ENCODE results near the gene CCDC92B.
"Not testable (repeated sequence)": the region's sequence is repeated elsewhere in the genome, so short reads cannot be mapped to it uniquely, and the experiment has no call there.

The CCDC92B gene

GRCh38 chr17:2689411-2690164 lies 59.9 kb downstream of the CCDC92B start:
- DNase-seq (ENCODE audit: low spot score) = no peak

GRCh38 chr17:2688351-2689342 lies 60.8 kb downstream of the CCDC92B start:
- no peak for DNase-seq (ENCODE audit: low spot score)

- DNase-seq (ENCODE audit: low spot score) = no peak
Measured at GRCh38 chr17:2687074-2687418, 62.4 kb downstream of the CCDC92B start.

GRCh38 chr17:2685696-2686095 lies 63.8 kb downstream of the CCDC92B start:
- no peak for DNase-seq (ENCODE audit: low spot score)

- DNase-seq (ENCODE audit: low spot score) = no peak
Measured at GRCh38 chr17:2684549-2684948, 64.9 kb downstream of the CCDC92B start.

GRCh38 chr17:2683912-2684311 lies 65.5 kb downstream of the CCDC92B start:
- DNase-seq (ENCODE audit: low spot score) = no peak

GRCh38 chr17:2682176-2682938 lies 67.1 kb downstream of the CCDC92B start:
- DNase-seq (ENCODE audit: low spot score) = no peak

- DNase-seq (ENCODE audit: low spot score) = no peak
Measured at GRCh38 chr17:2681650-2682049, 67.8 kb downstream of the CCDC92B start.

- DNase-seq (ENCODE audit: low spot score) = no peak
Measured at GRCh38 chr17:2680961-2681360, 68.5 kb downstream of the CCDC92B start.

- not testable (repeated sequence) for DNase-seq (ENCODE audit: low spot score)
Measured at GRCh38 chr17:2679247-2679646, 70.2 kb downstream of the CCDC92B start.
